ENCODE results near the gene ZNF785. TPM values are rescaled to one million over a fixed set of nuclear protein-coding genes. Genes with fewer than 3 reads are reported as not detected.
A peak's percentile ranks its signal among the peaks of the same experiment; 100 is the strongest.

ZNF785 gene
- total and polyA plus RNA-seq, 2 experiments from 2014 or later: 4.9 to 7.1 TPM

DNA sequence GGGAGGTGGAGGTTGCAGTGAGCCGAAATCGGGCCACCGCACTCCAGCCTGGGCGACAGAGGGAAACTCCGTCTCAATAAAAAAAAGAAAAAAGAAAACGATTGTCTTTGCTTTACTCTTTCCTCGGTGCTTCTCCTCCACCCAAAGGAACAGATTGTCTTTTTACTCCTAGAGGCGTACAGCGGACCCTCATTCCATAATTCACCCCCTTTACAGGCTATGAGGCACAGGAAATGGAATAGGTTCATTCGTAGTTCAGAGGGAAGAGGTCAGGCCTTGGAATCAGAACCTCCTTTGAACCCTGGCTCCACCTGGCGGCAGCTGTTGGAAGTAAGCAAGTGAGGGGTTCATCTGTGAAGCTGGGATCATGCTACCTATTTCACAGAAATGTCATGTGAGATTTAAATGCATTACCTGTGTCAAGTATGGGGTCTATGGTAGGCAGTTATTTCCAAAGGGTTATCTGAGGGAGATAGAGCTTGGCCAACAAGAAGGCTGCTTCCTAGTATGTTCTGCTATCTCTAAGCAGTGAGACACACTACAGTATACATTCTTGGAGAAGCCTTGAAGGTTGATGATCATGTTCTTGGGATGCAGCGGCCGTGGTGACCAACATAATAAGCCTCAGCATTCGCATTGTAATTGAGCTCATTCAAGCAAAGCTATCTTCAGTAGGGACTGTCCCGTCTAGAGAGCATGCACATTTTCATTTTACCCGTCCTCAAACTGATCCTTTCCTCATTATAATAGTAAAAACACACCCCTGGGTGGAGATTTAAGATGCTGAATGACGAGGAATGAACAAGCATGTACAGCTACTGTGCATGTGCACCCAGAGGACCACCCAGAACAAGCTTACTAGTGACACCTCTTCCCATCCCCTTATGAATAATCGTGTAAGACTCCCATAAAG is 43.4 kb upstream of the ZNF785 start:
- no peaks in the 10 kb centered on the region for H3K4me1 Mint-ChIP-seq
- no peaks in the 10 kb centered on the region for H3K36me3 Mint-ChIP-seq (ENCODE audit: low read depth)
- H3K4me3 ChIP-seq: no peak overlapping the region
- no peaks in the 10 kb centered on the region for H3F3A ChIP-seq (replicated peaks; ENCODE audit: low read depth)
- H3K36me3 ChIP-seq (ENCODE audit: insufficient read depth): no peaks in the 10 kb centered on the region
- no peaks in the 10 kb centered on the region; the same call in 2 of the 3 replicates for H3K9me3 Mint-ChIP-seq
- no peak overlapping the region for H3K4me2 ChIP-seq
- H3K27ac Mint-ChIP-seq: no peak overlapping the region
- no peak overlapping the region for H3K4me3 Mint-ChIP-seq
- H3K9me2 ChIP-seq (ENCODE audit: insufficient read depth): no peaks in the 10 kb centered on the region
- TF ChIP-seq, protein P1, sequence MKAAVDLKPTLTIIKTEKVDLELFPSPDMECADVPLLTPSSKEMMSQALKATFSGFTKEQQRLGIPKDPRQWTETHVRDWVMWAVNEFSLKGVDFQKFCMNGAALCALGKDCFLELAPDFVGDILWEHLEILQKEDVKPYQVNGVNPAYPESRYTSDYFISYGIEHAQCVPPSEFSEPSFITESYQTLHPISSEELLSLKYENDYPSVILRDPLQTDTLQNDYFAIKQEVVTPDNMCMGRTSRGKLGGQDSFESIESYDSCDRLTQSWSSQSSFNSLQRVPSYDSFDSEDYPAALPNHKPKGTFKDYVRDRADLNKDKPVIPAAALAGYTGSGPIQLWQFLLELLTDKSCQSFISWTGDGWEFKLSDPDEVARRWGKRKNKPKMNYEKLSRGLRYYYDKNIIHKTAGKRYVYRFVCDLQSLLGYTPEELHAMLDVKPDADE (IDR thresholded peaks at IDR 0.05): 0 out of 2 replicates have a peak, but pooled peaks have one; percentile 16
- TF ChIP-seq, protein P2, sequence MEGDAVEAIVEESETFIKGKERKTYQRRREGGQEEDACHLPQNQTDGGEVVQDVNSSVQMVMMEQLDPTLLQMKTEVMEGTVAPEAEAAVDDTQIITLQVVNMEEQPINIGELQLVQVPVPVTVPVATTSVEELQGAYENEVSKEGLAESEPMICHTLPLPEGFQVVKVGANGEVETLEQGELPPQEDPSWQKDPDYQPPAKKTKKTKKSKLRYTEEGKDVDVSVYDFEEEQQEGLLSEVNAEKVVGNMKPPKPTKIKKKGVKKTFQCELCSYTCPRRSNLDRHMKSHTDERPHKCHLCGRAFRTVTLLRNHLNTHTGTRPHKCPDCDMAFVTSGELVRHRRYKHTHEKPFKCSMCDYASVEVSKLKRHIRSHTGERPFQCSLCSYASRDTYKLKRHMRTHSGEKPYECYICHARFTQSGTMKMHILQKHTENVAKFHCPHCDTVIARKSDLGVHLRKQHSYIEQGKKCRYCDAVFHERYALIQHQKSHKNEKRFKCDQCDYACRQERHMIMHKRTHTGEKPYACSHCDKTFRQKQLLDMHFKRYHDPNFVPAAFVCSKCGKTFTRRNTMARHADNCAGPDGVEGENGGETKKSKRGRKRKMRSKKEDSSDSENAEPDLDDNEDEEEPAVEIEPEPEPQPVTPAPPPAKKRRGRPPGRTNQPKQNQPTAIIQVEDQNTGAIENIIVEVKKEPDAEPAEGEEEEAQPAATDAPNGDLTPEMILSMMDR (conservative IDR thresholded peaks at IDR 0.05; ENCODE audit: low read depth in 2 of 2): peak; percentile 87 to 91
- TF ChIP-seq, protein P3, sequence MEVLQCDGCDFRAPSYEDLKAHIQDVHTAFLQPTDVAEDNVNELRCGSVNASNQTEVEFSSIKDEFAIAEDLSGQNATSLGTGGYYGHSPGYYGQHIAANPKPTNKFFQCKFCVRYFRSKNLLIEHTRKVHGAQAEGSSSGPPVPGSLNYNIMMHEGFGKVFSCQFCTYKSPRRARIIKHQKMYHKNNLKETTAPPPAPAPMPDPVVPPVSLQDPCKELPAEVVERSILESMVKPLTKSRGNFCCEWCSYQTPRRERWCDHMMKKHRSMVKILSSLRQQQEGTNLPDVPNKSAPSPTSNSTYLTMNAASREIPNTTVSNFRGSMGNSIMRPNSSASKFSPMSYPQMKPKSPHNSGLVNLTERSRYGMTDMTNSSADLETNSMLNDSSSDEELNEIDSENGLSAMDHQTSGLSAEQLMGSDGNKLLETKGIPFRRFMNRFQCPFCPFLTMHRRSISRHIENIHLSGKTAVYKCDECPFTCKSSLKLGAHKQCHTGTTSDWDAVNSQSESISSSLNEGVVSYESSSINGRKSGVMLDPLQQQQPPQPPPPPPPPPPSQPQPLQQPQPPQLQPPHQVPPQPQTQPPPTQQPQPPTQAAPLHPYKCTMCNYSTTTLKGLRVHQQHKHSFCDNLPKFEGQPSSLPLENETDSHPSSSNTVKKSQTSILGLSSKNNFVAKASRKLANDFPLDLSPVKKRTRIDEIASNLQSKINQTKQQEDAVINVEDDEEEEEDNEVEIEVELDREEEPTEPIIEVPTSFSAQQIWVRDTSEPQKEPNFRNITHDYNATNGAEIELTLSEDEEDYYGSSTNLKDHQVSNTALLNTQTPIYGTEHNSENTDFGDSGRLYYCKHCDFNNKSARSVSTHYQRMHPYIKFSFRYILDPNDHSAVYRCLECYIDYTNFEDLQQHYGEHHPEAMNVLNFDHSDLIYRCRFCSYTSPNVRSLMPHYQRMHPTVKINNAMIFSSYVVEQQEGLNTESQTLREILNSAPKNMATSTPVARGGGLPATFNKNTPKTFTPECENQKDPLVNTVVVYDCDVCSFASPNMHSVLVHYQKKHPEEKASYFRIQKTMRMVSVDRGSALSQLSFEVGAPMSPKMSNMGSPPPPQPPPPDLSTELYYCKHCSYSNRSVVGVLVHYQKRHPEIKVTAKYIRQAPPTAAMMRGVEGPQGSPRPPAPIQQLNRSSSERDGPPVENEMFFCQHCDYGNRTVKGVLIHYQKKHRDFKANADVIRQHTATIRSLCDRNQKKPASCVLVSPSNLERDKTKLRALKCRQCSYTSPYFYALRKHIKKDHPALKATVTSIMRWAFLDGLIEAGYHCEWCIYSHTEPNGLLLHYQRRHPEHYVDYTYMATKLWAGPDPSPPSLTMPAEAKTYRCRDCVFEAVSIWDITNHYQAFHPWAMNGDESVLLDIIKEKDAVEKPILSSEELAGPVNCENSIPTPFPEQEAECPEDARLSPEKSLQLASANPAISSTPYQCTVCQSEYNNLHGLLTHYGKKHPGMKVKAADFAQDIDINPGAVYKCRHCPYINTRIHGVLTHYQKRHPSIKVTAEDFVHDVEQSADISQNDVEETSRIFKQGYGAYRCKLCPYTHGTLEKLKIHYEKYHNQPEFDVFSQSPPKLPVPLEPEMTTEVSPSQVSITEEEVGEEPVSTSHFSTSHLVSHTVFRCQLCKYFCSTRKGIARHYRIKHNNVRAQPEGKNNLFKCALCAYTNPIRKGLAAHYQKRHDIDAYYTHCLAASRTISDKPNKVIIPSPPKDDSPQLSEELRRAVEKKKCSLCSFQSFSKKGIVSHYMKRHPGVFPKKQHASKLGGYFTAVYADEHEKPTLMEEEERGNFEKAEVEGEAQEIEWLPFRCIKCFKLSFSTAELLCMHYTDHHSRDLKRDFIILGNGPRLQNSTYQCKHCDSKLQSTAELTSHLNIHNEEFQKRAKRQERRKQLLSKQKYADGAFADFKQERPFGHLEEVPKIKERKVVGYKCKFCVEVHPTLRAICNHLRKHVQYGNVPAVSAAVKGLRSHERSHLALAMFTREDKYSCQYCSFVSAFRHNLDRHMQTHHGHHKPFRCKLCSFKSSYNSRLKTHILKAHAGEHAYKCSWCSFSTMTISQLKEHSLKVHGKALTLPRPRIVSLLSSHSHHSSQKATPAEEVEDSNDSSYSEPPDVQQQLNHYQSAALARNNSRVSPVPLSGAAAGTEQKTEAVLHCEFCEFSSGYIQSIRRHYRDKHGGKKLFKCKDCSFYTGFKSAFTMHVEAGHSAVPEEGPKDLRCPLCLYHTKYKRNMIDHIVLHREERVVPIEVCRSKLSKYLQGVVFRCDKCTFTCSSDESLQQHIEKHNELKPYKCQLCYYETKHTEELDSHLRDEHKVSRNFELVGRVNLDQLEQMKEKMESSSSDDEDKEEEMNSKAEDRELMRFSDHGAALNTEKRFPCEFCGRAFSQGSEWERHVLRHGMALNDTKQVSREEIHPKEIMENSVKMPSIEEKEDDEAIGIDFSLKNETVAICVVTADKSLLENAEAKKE (CRISPR knock-in tag; IDR thresholded peaks at IDR 0.05): no peak
- no peak overlapping the region for H3K27ac ChIP-seq (ENCODE audit: low read depth)
- H3K79me2 ChIP-seq (replicated peaks; ENCODE audit: insufficient read depth): no peaks in the 10 kb centered on the region
- no peaks in the 10 kb centered on the region for H4K20me1 ChIP-seq (replicated peaks; ENCODE audit: insufficient read depth)
- H3K27me3 ChIP-seq (ENCODE audit: insufficient read depth): no peaks in the 10 kb centered on the region
- H2AFZ ChIP-seq: no peak overlapping the region
- DNase-seq (ENCODE audit: low spot score): peak; percentile 91
- H3K4me1 ChIP-seq (ENCODE audit: insufficient read depth): no peaks in the 10 kb centered on the region
- ATAC-seq: peak; percentile 94
- H3K27me3 Mint-ChIP-seq (ENCODE audit: insufficient read depth, low read depth, poor library complexity): peaks cover 15% of the 10 kb centered on the region
